DND-41 (cell line): ENCODE results near the gene PITHD1.

Experiments
- ATAC-seq: fragments of 200-7000 bp; cut with Tn5 transposase; 3 replicates; pipeline ENCODE4 v1.9.1; 2021; ENCODE audit warnings: low read depth; ENCODE audit not compliant: insufficient read depth
- DNase-seq: peaks from one replicate; pipeline ENCODE4 v3.0.0-alpha.2; 2020
- H2AFZ ChIP-seq: 2 replicates; pipeline ENCODE4 v1.6.0; 2012; ENCODE audit warnings: low read depth, low read length
- H3K27ac ChIP-seq: 2 replicates; pipeline ENCODE4 v1.5.1; 2012; ENCODE audit warnings: low read length, inconsistent platforms
- H3K27me3 ChIP-seq: fragments of 200-600 bp; sonication (generic); 2 replicates; pipeline ENCODE4 v1.6.0; 2012; ENCODE audit warnings: low read length, mild to moderate bottlenecking, inconsistent platforms; ENCODE audit not compliant: insufficient read depth, poor library complexity
- H3K36me3 ChIP-seq: 2 replicates; pipeline ENCODE4 v1.5.1; 2012; ENCODE audit warnings: low read length, inconsistent platforms; ENCODE audit not compliant: insufficient read depth
- H3K4me1 ChIP-seq: 2 replicates; pipeline ENCODE4 v1.5.1; 2012; ENCODE audit warnings: mild to moderate bottlenecking, low read length; ENCODE audit not compliant: insufficient read depth
- H3K4me2 ChIP-seq: 2 replicates; pipeline ENCODE4 v1.6.0; 2012; ENCODE audit warnings: mild to moderate bottlenecking, moderate library complexity, low read length, inconsistent platforms; ENCODE audit not compliant: insufficient read depth
- H3K4me3 ChIP-seq, 2 experiments: fragments of 200-600 bp in 1 of 2; shearing (Covaris generic) in 1 of 2; 2 replicates each; pipeline ENCODE4 v1.5.1; 2012 to 2016; ENCODE audit warnings: inconsistent platforms in 2 of 2, low read length in 2 of 2, mild to moderate bottlenecking in 2 of 2, low read depth in 1 of 2, moderate library complexity in 1 of 2
- H3K79me2 ChIP-seq: 2 replicates; pipeline ENCODE4 v1.6.0; 2012; ENCODE audit warnings: low read length, inconsistent platforms; ENCODE audit not compliant: insufficient read depth
- H3K9ac ChIP-seq: 2 replicates; pipeline ENCODE4 v1.6.0; 2012; ENCODE audit warnings: low read depth, mild to moderate bottlenecking, inconsistent platforms, low read length, moderate library complexity
- H3K9me3 ChIP-seq: 2 replicates; pipeline ENCODE4 v1.5.1; 2012; ENCODE audit warnings: low read length, moderate library complexity, mild to moderate bottlenecking, inconsistent platforms; ENCODE audit not compliant: insufficient read depth, severe bottlenecking
- H4K20me1 ChIP-seq: 2 replicates; pipeline ENCODE4 v1.6.0; 2012; ENCODE audit warnings: low read length; ENCODE audit not compliant: insufficient read depth
- EZH2 ChIP-seq: IDR thresholded peaks from 3 replicates; pipeline ENCODE4 v1.6.1; 2012; ENCODE audit warnings: borderline replicate concordance, low read depth, mild to moderate bottlenecking, moderate library complexity, low read length, inconsistent platforms; ENCODE audit not compliant: severe bottlenecking
- TF ChIP-seq, protein P1 (sequence below): IDR thresholded peaks from 2 replicates; pipeline ENCODE4 v1.5.1; 2012; ENCODE audit warnings: borderline replicate concordance, low read length, moderate library complexity, mild to moderate bottlenecking; ENCODE audit not compliant: poor library complexity, severe bottlenecking; ENCODE audit errors: extremely low read depth

Gene PITHD1

DNA sequence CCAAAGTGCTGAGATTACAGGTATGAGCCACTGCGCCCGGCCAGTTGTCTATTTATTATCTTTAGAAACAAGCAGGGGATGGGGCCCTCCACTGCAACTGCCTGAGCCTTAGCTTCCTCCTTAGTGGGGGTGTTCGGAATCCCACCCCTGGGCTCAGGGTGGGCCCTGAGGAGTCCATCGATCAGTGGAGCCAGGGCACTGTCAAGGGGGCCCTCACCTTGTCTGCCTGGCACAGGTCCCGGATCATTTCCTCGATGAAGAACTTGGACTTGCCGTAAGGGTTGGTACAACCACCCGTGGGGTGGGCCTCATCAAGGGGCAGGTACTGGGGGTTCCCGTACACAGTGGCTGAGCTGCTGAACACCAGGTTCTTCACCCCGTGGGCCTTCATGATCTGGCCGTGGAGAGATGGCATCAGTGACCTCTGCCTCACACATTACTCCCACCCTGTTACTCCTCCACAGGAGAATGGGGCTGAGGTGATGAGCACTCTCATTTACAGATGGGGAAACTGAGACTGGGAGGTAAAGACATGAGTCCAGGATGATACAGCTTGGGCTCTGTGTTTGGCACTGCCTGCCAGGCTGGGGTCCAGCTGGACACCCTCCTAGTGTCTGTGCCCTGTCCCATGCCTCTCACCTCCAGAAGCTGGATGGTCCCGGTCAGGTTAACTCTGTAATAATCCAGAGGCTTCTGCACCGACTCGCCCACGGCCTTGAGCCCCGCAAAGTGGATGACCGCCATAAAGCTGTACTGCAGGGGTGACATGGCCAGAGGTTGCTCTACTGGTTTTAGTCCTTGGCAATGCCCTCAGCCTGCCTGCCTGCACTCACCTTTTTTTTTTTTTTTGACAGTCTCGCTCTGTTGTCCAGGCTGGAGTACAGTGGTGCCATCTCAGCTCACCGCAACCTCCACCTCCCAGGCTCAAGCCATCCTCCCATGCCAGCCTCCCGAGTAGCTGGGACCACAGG lies 19.5 kb downstream of the PITHD1 start:
- TF ChIP-seq, protein P1, sequence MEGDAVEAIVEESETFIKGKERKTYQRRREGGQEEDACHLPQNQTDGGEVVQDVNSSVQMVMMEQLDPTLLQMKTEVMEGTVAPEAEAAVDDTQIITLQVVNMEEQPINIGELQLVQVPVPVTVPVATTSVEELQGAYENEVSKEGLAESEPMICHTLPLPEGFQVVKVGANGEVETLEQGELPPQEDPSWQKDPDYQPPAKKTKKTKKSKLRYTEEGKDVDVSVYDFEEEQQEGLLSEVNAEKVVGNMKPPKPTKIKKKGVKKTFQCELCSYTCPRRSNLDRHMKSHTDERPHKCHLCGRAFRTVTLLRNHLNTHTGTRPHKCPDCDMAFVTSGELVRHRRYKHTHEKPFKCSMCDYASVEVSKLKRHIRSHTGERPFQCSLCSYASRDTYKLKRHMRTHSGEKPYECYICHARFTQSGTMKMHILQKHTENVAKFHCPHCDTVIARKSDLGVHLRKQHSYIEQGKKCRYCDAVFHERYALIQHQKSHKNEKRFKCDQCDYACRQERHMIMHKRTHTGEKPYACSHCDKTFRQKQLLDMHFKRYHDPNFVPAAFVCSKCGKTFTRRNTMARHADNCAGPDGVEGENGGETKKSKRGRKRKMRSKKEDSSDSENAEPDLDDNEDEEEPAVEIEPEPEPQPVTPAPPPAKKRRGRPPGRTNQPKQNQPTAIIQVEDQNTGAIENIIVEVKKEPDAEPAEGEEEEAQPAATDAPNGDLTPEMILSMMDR, result no peak
- TF ChIP-seq EZH2, result no peak
- Histone ChIP-seq H3K4me1 (peaks cover 36% of the 10 kb centered on the region), H3K27ac (no peak overlapping the region), H3K36me3 (peaks cover 49% of the 10 kb centered on the region), H3K9me3 (no peaks in the 10 kb centered on the region), H3K27me3 (no peaks in the 10 kb centered on the region), H3K9ac (no peak overlapping the region), H2AFZ (no peak overlapping the region), H3K79me2 (peaks cover 18% of the 10 kb centered on the region), H3K4me2 (no peak overlapping the region), H3K4me3 (no peak overlapping the region), H4K20me1 (peaks cover 8% of the 10 kb centered on the region; the same call in 1 of the 2 replicates)
- DNase-seq (no peak), ATAC-seq (no peak)

DNA sequence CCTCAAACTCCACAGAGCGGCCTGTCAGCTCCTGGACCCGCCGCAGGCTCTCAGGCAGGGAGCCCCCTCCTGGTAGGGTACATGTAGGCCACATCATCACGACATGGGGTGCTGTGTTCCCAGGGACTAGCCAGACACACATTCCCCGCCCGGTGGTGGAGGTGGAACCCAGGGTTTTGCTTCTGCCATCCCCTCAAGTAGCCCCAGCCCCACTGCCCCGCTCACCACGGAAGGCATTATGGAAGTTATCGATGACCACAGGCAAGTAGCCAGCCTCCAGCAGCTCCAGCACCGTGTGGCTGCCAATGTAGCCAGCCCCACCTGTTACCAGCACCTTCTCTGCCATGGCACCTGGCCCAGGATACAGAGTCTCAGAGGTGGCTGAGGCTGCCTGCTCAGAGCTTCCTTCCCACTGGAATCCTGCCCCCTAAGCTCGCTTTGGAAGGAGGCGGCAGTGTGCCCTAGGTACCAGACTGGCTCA lies 20.5 kb downstream of the PITHD1 start:
- no peaks in the 10 kb centered on the region for H4K20me1 ChIP-seq
- no peaks in the 10 kb centered on the region for H3K27me3 ChIP-seq
- peak overlapping the region; percentile 89; the same call in 1 of the 2 replicates for H3K4me2 ChIP-seq
- H3K4me1 ChIP-seq, result peaks cover 28% of the 10 kb centered on the region
- H3K36me3 ChIP-seq, result peaks cover 40% of the 10 kb centered on the region
- TF ChIP-seq EZH2, result no peak
- TF ChIP-seq, protein P1, result peak; percentile 28
- H2AFZ ChIP-seq, result no peak overlapping the region
- no peak for ATAC-seq
- H3K27ac ChIP-seq, result no peak overlapping the region
- DNase-seq, result no peak
- no peak overlapping the region for H3K4me3 ChIP-seq
- H3K9ac ChIP-seq, result no peak overlapping the region
- H3K79me2 ChIP-seq, result peaks cover 9% of the 10 kb centered on the region
- no peaks in the 10 kb centered on the region for H3K9me3 ChIP-seq

DNA sequence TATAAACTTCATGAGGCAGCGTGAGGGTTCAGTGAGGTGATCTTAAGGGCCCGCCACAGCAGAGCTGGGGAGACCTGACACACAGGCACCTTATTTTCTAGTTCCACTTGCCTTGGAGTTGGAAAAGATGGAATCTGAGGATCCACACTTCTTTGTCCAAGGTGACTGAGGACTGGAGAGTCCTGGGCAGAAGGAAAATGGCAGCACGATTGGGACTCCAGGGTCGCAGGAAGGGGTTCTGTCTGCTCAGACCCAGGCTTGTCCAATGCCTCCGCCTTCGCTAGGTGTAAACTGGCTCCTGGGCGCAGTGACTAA lies 21.0 kb downstream of the PITHD1 start:
- Histone ChIP-seq H3K27ac (no peak overlapping the region), H2AFZ (no peak overlapping the region), H3K9me3 (no peaks in the 10 kb centered on the region), H3K4me3 (peak overlapping the region in 1 of 2 experiments; percentile 93; a peak in 2 of 4 replicates), H3K4me2 (peak overlapping the region; percentile 89), H3K9ac (peak overlapping the region; percentile 88), H3K36me3 (peaks cover 38% of the 10 kb centered on the region), H3K4me1 (peaks cover 28% of the 10 kb centered on the region), H3K27me3 (no peaks in the 10 kb centered on the region), H4K20me1 (no peaks in the 10 kb centered on the region), H3K79me2 (peaks cover 9% of the 10 kb centered on the region)
- TF ChIP-seq, protein P1, result no peak
- no peak for TF ChIP-seq EZH2
- no peak for DNase-seq
- no peak for ATAC-seq
